ENCODE results near the gene LITAF. TPM values are rescaled to one million over a fixed set of nuclear protein-coding genes. Genes with fewer than 3 reads are reported as not detected.

Gene LITAF
- polyA plus RNA-seq, 2 of the 4 experiments (the other 2 are of a cell fraction): 197 to 227 TPM

DNA sequence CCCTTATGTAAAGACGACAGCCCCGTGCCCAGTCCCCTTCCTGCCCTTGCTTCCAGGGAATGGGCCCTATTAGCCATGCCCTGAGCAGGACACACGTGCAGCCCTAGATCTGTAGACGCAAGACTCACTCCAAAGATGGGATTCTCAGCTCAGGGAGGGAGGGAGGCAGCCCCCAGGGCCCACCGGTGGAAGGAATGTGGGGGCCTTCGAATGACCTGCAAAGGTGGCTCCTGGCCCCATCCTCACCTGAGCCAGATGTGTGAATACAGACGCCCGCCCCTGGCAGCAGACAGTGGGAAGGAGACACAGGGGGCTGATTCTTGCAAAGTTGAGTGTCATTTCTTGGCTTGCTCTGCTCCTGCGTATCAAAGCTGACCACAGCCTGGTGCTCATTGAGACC, 47.8 kb downstream of the LITAF start (continued):
- TF ChIP-seq RNF2 (IDR thresholded peaks at IDR 0.05; ENCODE audit: borderline replicate concordance, low read depth) (no peak), HDAC2 (IDR thresholded peaks at IDR 0.05) (no peak), MAFK (IDR thresholded peaks at IDR 0.05; ENCODE audit: partially characterized antibody) (no peak), POLR2AphosphoS2 (conservative IDR thresholded peaks at IDR 0.05; ENCODE audit: low read length) (no peak)

DNA sequence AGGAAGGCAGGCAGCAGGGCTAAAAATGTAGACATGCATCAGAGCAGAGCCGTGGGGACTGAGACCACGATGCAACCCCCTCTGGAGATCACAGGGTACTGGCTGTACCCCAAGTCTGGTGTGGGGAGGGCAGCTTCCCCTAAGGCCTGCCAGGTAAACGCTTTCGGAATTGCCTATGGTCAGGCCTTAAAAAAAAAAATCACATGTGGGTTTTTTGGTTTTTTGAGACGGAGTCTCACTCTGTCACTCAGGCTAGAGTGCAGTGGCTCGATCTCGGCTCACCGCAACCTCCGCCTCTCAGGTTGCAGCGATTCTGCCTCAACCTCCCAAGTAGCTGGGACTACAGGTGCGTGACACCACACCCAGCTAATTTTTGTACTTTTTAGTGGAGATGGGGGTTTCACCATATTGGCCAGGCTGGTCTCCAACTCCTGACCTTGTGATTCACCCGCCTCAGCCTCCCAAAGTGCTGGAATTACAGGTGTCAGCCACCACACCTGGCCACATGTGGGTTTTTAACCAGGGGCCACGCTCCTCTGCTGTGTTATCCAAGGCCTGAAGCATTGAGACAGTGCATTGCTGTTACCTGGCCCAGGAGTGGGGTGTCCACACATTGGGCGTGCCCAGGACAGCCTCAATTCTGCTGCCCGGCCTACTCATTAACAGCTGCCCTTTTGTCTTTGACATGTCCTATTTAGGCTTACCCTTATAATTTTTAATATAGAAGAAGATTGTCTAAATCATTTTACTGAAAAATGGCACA, 50.4 kb downstream of the LITAF start:
- 90% methylated on average over 15 of the region's 15 CpGs for WGBS (ENCODE audit: missing lambda C conversion rate)
- FAIRE-seq (no peak), ATAC-seq (no peak), DNase-seq (ENCODE audit: low read depth in 1 of 2, low spot score in 1 of 2) (no peak)
- H3K4me1 ChIP-seq: peaks cover 28% of the 10 kb centered on the region
- no peaks in the 10 kb centered on the region for H3K9me3 ChIP-seq
- TF ChIP-seq RNF2 (IDR thresholded peaks at IDR 0.05; ENCODE audit: borderline replicate concordance, low read depth) (no peak), RCOR1 (IDR thresholded peaks at IDR 0.05; ENCODE audit: low read depth, low read length) (no peak), CBX2 (IDR thresholded peaks at IDR 0.05; ENCODE audit: borderline replicate concordance, low read depth) (no peak), JUN (IDR thresholded peaks at IDR 0.05) (no peak), CBX8 (IDR thresholded peaks at IDR 0.05) (no peak), CEBPB (IDR thresholded peaks at IDR 0.05) (no peak), CHD4 (IDR thresholded peaks at IDR 0.05; ENCODE audit: borderline replicate concordance) (no peak), KDM5A (IDR thresholded peaks at IDR 0.05) (no peak), ZNF302 (CRISPR knock-in tag; IDR thresholded peaks at IDR 0.05) (no peak), FOSL2 (IDR thresholded peaks at IDR 0.05) (no peak), FOSL2 (CRISPR knock-in tag; IDR thresholded peaks at IDR 0.05) (no peak), ESRRA (IDR thresholded peaks at IDR 0.05; ENCODE audit: borderline replicate concordance, low read length) (no peak), EP300 (IDR thresholded peaks at IDR 0.05) (no peak), HOXA7 (CRISPR knock-in tag; IDR thresholded peaks at IDR 0.05) (no peak), JUNB (IDR thresholded peaks at IDR 0.05) (no peak), NR3C1 (IDR thresholded peaks at IDR 0.05) (no peak), KDM1A (IDR thresholded peaks at IDR 0.05; ENCODE audit: low read depth) (no peak)
- TF ChIP-seq, protein P1, sequence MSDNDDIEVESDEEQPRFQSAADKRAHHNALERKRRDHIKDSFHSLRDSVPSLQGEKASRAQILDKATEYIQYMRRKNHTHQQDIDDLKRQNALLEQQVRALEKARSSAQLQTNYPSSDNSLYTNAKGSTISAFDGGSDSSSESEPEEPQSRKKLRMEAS (IDR thresholded peaks at IDR 0.05): no peak
- TF ChIP-seq, protein P2, sequence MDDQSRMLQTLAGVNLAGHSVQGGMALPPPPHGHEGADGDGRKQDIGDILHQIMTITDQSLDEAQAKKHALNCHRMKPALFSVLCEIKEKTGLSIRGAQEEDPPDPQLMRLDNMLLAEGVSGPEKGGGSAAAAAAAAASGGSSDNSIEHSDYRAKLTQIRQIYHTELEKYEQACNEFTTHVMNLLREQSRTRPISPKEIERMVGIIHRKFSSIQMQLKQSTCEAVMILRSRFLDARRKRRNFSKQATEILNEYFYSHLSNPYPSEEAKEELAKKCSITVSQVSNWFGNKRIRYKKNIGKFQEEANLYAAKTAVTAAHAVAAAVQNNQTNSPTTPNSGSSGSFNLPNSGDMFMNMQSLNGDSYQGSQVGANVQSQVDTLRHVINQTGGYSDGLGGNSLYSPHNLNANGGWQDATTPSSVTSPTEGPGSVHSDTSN (IDR thresholded peaks at IDR 0.05): no peak
- peak overlapping the region; percentile 56 to 80 for H3K27ac ChIP-seq
- CTCF ChIA-PET: interaction anchor here (0.9 to 7.7 kb wide), 4 partner anchors 106 to 178 kb away, joined by 3 to 40 read pairs (median 4); no protein-coding TSS in a partner anchor
- no peak overlapping the region for H3K4me2 ChIP-seq
- H3K4me3 ChIP-seq: no peak overlapping the region
- POLR2A ChIA-PET: no interaction called here

DNA sequence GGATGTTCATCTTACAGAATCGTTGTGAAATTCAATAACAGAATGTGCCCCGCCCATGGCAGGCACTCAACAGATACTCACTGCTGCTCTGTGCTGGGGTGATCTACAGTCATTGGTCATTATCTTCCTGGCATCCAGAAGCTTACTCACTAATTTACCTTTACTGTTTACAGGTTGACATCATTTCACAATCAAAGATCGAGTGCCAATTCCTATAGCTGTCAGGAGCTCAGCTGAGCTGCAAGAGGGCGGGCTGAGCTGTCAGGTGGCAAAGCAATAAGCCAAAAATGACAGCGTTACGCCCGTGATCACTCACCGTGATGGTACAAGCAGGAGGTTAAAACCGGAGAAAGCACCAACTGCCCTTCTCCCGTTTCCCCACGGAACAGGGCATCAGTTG, 51.2 kb downstream of the LITAF start:
- CTCF ChIA-PET: interaction anchor here (0.8 to 7.7 kb wide), 6 partner anchors 26 to 179 kb away, joined by 3 to 40 read pairs (median 4); no protein-coding TSS in a partner anchor
- H3K4me2 ChIP-seq: peak overlapping the region; percentile 49
- ATAC-seq (peak; percentile 20 to 41; a peak in 3 of 6 replicates), DNase-seq (ENCODE audit: low read depth in 1 of 2, low spot score in 1 of 2) (peak in 1 of 2 experiments; percentile 63), FAIRE-seq (no peak)
- no peaks in the 10 kb centered on the region for H3K9me3 ChIP-seq
- H3K4me1 ChIP-seq: peaks cover 32% of the 10 kb centered on the region
- WGBS (ENCODE audit: missing lambda C conversion rate): 72% methylated on average over 11 of the region's 11 CpGs
- TF ChIP-seq EHF (CRISPR knock-in tag; IDR thresholded peaks at IDR 0.05) (no peak), NPAS2 (CRISPR knock-in tag; IDR thresholded peaks at IDR 0.05; ENCODE audit: borderline replicate concordance) (no peak), RFX5 (IDR thresholded peaks at IDR 0.05) (no peak), REST (IDR thresholded peaks at IDR 0.05) (no peak), CEBPB (IDR thresholded peaks at IDR 0.05) (peak; percentile 52 to 72; a peak in 3 of 4 replicates), BCL3 (IDR thresholded peaks at IDR 0.05) (no peak), GATA3 (IDR thresholded peaks at IDR 0.05; ENCODE audit: borderline replicate concordance) (no peak), FOSL2 (IDR thresholded peaks at IDR 0.05) (no peak), FOSL2 (CRISPR knock-in tag; IDR thresholded peaks at IDR 0.05) (peak; percentile 20; the same call in 1 of the 2 replicates)
- POLR2A ChIA-PET: interaction anchor here (1.7 kb wide), 1 partner anchor 38 kb away, joined by 5 read pairs; no protein-coding TSS in a partner anchor
- no peak overlapping the region for H3K4me3 ChIP-seq
- peak overlapping the region; percentile 56 to 80 for H3K27ac ChIP-seq

All from A549 (cell line).